GM19468 (cell line): ENCODE data around the gene SRSF2.
"Not testable (repeated sequence)": the region's sequence is repeated elsewhere in the genome, so short reads cannot be mapped to it uniquely, and the experiment has no call there.

ENCODE experiments used
- ATAC-seq: cut with Tn5 transposase; IDR thresholded peaks from one replicate; pipeline ENCODE4 v1.9.1; 2021; ENCODE audit warnings: mild to moderate bottlenecking, moderate library complexity, moderate number of reproducible peaks; ENCODE audit not compliant: unreplicated experiment; ENCODE audit errors: extremely low read depth

SRSF2 gene

DNA sequence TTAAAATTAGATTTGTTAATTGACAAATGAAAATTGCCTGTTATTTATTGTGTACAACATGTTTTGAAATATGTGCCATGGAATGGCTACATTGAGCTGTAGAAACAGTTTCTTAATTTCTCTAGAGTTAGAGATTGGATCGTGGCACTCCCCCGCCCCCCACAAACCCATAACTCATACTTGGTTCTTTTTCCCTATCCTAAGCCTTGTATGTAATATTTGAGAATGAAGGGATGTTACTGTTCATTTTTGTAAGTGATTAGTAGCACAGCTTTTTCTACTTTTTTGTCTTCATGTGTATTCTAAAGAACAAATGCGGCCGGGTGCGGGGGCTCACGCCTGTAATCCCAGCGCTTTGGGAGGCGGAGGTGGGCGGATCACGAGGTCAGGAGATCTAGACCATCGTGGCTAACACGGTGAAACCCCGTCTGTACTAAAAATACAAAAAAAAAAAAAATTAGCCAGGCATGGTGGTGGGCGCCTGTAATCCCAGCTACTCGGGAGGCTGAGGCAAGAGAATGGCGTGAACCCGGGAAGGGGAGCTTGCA is 2.5 kb upstream of the SRSF2 start:
- ATAC-seq = not testable (repeated sequence)

DNA sequence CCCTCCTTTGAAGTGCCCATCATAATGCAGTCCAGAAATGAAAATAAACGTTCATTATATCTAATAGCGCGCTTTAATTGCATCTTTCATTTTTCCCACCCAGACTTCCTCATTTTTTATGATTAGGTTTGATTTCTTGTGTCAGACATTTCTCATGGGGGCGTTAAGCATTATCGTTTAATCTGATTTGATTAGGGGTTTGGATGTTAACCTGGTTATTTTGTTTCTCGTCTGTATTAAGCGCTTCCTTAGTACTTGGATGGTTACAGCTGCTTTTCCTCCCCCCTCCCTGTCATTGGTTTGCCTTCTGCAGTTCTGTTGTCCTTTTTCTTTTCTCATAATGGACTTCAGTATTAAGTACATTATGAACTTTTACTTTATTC is 1.3 kb upstream of the SRSF2 start:
- ATAC-seq = no peak

DNA sequence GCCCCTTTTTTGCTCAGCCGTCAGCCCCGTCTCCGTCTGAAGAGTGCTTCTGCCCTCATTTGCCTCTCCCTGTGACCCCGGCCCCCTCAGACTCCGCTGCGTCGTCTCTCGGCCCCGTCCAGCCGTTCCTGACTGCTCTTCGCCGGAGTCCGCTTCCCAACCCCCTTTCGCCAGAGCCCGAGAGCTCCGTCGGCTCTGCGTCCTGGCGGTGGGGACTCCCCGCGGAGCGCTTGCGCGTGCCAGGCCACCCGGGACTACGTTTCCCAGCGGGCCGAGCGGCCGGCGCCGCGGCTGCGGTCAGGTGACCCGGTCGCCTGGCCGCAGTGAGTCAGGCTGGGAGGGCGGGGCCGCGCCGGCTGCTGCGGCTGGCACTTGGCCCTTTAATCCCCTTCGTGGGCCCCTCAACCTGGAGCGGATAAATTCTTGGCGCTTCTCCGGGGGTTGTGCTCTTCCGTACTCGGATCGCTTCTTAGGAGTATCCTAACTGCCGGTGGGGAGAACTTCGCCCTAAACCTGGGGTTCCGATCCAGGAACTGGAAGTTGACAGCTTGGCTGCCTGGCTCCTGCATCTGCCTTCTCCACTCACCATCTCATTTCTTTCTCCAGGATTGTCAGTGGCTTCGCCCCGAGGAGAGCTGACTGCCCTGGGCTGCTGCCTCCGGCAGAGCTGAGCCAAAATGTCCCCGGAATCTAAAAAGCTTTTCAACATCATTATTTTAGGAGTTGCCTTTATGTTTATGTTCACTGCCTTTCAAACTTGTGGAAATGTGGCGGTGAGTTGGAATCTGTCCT is 741 bp upstream of the SRSF2 start, which contains the start of gene MFSD11:
Gene MFSD11 (plus strand): TSS at position 444 of the 792 bp plus-strand sequence. CDS start 234 bp downstream, at position 678.
- peak; percentile 35 for ATAC-seq

DNA sequence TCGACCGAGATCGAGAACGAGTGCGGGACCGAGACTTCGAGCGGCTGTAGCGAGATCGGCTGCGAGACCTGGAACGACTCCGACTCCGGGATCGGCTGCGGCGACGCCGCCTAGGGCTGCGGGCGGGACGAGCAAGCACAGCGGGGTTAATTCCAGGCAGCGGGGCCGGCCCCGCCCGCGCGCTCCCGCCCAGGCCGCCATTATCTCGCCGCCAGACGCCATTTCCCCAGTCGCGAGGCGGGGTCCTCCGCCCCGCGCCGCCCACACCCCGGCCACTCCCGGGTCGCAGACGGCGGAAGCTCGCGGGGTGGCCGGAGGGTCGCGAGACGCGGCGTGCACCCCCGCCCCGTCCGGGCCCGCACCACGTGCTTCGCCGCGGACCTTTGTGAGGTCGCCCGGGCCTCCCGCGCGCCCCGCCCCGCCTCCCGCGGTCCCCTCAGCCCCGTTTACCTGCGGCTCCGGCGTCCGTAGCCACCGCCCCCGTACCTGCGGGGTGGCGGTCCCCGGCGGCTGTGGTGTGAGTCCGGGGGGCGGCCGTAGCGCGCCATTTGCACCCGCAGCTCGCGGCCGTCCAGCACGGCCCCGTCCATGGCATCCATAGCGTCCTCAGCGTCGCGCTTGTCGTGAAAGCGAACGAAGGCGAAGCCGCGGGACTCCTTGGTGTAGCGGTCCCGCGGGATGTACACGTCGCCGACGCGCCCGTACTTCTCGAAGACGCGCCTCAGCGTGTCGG is 616 bp downstream of the SRSF2 start:
- no peak for ATAC-seq

DNA sequence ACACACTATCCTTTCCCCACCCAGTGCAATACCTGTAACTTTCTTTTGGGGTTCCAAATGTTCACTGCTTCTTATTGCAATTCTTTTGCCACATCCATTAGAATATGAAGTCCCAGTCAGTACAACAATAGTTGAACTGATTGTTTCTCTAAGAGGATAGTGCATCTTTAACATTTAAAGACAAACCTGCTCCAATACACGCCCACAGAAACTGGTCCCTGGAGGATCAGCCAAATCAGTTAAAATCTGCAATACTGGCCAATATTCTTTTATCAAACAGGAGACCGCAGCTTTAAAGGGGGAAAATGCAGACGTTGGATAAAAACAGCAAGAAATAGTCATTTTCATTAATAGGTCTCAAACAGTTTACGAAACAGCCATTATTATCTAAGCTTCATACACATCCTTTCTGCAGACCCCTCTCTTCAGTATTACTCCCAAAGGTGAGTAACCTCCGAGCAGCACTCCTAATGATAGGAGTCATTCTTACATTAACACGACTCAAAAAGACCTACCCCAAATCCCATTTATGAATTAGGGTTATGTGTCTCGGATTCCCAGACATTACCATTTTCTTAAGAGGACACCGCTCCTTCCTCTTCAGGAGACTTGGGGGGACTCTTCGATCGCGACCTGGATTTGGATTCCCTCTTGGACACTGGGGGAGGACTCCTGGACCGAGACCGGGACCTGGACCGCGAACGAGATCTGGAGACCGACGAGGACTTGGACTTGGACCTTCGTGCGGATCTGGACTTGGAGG is 1.4 kb downstream of the SRSF2 start:
- no peak for ATAC-seq

DNA sequence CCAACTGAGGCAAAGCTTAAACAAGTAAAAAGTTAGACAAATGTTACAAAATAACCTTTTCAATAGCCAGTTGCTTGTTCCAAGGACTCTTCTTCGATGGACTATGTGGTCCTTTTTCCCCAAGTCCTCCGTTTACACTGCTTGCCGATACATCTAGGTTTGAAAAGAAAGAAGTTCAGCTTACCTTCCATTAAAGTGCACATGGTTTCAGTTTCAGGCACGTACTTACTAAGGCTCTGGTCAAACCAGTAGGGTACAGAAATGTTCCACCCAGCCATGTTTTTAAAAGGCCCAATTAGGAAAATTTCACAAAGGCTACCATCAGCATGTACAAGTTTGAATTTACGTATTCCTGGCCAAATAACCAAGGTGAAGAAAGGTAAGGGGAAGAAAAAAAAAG is 2.1 kb downstream of the SRSF2 start:
- no peak for ATAC-seq

DNA sequence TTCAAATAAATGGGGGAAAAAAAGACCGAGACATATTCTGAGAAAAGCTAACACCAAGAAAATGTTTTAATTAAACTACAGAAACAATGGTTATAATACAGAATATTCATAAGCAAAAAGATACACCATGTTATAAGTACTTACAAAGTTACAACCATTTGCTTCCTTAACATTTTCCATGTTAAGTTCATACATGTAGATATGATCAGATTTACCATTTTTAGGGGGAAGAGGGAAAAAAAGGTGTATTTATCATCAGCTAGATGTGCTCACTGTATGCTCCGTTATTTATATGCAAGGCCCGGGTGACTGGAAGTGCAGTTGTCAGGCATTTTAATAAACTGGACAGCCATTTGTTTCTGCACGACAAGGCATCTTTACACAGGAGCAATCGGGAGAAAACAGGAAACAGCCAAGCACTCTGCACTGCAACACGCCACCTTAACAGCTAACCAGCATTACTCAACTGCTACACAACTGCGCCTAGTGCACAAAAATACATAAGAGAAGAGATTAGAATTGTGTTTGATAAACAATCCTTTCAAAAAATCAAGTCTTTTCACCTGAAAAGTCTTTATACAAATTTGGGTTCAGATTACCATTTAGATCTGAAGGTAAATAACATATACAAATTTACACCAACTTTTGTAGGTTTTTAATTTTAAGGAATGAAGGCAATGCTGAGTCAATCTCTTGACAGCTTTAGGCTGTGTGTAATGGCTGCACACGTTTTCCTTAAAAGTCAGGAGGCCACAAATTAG is 2.9 kb downstream of the SRSF2 start:
- ATAC-seq = no peak

DNA sequence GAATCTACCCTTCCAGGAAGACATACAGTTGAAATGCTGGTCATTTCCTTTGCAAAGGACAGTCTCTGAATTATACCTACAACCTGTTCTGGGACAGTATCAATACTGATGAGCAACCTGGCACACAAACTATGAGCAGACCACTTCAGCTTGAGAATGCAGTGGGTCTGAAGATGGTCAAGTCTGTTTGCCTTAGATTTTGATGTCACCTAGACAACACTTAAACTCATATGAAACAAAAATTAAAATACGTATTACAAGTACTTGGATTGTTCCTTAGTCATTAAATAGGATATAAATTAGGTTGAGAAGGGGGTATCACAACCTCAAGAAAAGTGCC is 3.5 kb downstream of the SRSF2 start:
- ATAC-seq = no peak

DNA sequence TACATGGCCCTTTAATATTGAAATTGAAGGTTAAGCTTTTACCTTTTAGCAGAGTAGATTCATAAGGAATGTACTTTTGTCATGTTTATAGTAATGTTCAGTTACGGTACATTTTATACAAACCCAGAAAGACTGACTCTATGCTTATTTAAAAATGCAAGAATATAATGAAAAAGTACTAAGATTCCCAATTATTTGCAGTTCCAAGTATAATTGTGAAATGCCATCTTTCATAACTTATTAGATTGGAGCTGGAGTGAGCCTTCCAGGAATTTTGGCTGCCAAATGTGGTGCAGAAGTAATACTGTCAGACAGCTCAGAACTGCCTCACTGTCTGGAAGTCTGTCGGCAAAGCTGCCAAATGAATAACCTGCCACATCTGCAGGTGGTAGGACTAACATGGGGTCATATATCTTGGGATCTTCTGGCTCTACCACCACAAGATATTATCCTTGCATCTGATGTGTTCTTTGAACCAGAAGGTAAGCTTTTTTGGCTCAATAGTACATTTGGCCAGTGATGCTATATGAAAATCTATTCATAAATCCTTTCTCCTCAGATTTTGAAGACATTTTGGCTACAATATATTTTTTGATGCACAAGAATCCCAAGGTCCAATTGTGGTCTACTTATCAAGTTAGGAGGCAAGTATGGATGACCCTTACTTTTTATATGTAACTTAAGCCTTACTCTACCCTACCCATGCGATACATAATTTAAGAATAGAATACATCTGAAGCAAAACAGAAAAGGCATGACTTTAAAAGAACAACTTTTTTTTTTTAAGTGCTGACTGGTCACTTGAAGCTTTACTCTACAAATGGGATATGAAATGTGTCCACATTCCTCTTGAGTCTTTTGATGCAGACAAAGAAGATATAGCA is 4.2 kb downstream of the SRSF2 start:
- no peak for ATAC-seq

DNA sequence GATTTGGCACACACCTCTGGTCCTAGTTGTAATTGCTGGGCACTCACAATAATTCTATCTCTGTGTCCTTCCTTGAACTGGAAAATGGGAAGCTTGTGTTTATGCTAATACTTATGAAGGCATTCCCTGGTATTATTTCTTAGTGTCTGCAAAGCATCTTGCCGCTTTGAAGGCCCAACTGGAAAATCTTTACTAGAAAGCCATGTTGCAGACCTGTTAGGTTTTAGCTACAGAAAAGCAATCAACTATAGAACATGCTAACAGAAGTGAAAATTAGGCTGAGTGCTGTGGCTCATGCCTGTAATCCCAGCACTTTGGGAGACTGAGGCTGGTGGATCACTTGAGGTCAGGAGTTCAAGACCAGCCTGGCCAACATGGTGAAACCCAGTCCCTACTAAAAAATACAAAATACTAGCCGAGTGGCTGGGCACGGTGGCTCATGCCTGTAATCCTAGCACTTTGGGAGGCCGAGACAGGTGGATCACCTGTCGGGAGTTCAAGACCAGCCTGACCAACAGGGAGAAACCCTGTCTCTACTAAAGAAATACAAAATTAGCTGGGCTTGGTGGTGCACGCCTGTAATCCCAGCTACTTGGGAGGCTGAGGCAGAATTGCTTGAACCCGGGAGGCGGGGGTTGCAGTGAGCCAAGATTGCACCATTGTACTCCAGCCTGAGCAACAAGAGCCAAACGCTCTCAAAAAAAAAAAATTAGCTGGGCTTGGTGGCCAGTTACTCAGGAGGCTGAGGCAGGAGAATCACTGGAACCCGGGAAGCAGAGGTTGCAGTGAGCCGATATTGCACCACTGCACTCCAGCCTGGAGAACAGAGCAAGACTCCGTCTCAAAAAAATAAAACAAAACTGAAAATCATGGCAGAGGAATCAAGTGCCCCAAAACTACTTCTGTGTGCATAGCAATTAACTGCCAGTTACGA is 5.1 kb downstream of the SRSF2 start:
- not testable (repeated sequence) for ATAC-seq

DNA sequence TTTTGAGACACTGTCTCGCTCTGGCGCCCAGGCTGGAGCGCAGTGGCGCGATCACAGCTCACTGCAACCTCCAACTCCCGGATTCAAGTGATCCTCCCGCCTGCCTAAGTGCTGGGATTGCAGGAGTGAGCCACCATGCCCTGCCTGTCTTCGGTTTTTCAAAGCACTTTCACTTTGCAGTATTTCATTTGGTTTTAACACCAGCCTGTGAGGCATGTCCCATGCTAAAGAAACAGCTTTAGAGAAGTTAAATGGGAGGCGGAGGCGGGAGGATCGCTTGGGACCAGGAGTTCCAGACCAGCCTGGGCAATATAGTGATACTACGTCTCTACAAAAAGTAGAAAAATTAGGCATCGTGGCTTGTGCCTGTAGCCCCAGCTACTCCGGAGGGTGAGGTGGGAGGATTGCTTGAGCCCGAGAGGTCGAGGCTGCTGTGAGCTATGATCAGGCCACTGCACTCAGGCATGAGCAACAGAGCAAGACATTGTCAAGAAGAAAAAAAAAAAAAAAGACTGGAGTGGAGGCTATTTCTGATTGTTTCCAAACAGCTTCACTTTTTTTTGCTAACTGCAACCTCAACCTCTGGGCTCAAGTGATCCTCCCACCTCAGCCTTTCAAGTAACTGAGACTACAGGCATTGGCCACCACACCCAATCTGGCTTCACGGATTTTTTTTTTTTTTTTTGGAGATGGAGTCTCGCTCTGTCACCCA is 9.2 kb downstream of the SRSF2 start:
- no peak for ATAC-seq

DNA sequence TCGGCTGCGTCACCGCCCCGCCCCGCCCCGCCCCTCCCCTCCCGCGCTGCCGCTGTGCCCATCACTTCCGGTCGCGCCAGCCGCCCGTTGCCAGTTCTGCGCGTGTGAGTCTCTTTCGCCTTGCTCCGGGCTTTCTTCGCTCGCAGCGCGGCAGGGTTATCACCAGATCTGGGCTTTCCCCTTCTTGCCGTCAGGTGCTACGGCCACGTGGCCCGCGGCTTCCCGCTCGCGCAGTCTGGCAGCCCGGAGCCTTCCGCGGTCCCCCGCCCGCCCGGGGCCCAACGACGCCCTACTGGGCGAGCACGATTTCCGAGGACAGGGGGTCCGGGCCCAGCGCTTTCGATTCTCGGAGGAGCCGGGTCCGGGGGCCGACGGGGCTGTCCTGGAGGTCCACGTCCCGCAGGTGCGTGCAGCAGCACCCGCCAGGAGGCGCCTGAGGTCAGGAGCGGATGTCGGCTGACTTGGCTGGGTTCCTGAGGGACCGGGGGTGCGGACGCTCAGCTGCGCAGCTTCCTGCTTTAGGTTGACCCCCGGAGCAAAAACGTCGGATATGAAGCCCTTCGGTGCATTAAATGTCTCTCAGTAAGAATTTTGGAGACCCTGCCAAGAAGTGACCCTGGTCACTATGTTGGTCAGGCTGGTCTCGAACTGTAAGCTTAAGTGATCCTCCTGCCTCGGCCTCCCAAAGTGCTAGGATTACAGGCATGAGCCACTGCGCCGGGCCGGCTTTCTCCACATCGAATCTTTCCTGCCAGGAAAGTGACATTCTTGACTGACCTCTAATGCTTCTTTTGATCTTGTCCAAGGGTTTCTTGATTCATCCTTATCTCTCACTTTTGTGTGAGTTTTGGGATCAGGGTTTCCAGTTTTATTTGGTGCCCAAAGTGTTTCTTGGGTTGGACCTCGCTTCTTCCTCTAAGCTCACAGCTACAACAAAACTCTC is 10.1 kb downstream of the SRSF2 start, which contains the start of gene METTL23:
Gene METTL23 (plus strand): TSS at position 64 of the 943 bp plus-strand sequence. CDS start 2,872 bp downstream, outside the sequence.
- peak; percentile 44 for ATAC-seq

DNA sequence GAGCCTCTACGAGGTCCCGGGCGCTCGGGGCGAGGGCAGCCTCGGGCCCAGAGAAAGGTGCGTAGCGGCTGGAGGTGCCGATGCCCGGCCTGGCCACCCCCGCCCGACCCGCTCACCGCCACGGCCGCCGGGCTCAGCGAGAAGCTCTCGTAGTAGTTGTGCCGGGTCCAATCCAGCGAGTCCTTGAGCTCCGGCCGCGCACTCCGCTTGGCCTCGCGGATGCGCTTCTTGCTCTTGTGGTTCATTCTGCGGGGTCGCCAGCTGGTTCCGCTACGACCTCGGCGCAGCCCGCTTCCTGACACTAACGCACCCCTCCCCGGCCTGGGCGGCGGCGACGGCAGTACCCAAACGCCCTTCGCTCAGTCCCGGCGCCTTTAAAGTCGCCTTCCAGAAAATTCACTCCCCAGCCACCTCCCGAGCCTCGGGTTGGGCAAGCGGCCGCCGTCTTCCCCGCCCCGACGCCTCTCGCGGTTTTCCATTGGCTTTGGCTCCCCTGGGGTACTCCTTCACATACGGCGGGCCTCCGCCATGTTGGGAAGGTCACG is 10.8 kb downstream of the SRSF2 start, which contains the start of gene JMJD6:
Gene JMJD6 (minus strand): TSS at position 376 of the 545 bp plus-strand sequence. CDS start 131 bp downstream, at position 245.
- peak; percentile 53 for ATAC-seq

DNA sequence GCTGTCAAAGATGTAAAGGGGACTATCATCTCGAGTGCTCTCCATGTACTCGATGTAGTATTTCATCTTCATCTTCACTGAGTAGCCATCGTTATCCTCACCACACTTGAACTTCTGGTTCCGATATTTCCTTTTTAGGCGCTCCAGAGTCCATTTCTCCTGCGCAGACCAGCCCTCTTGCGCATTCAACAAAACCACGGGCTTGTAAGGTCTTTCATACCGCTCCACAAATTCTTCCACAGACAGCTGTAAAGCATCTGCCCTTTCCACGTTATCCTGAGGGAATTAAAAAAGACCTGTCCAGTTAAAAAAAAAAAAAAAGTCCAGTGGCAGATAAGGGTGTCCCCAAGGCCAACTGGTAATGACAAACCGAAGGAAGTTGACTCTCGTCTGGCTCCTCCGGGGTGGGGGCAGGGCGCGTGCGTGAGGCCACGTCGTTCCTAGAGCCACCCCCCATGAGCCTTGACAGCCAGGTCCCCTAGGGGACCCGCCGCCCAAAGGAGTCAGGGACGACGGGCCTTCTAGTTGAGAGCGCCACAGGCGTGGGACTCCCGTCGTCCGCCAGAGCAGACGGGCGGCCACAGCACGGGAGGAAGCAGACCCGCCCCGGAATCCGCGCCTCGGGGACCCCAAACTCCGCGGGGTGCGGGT is 11.4 kb downstream of the SRSF2 start:
- no peak for ATAC-seq

DNA sequence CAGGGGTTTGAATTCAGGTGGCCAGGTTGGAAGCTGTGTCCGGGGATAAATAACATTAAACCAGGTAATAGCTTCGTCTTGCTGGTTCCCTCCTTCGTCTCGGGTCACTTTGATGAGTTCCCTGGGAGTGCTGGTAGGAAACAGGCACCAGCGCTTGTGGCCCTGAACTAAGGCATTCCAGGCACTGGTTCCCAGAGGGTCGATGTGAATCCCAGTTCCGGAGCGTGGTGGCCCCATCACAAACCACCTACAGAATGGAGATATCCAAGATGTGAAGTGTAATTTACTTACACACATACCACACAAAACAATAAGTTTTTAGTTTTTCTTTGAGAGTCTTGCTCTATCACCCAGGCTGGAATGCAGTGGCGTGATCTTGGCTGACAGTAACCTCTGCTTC is 13.3 kb downstream of the SRSF2 start:
- no peak for ATAC-seq
